Psoas muscle (tissue), 8 donors: Measurements from ENCODE around the gene ADAMTSL1. TPM values are rescaled to one million over a fixed set of nuclear protein-coding genes. Genes with fewer than 3 reads are reported as not detected.

Source experiments
- ATAC-seq, 4 donors: fragments of 200-7000 bp; cut with Tn5 transposase; one replicate each; pipeline ENCODE4 v1.9.1; 2020; ENCODE audit warnings: moderate library complexity in 3 of 4, mild to moderate bottlenecking in 2 of 4
- DNase-seq, 2 donors: peaks; one replicate each; pipeline ENCODE4 v3.0.0-alpha.2; 2020
- H3K27ac ChIP-seq: fragments of 200-600 bp; one replicate; pipeline ENCODE4 v1.8.0; 2022
- H3K27me3 ChIP-seq, 3 donors: fragments of 200-600 bp in 1 of 3; one replicate each; pipeline versions ENCODE4 v1.6.1 to v1.8.0; 2013 to 2022; ENCODE audit warnings: low read length in 2 of 3, mild to moderate bottlenecking in 2 of 3, moderate library complexity in 1 of 3; ENCODE audit not compliant: insufficient read depth in 3 of 3
- H3K36me3 ChIP-seq, 2 donors: fragments of 200-600 bp in 1 of 2; one replicate each; pipeline versions ENCODE4 v1.6.1 to v1.8.0; 2013 to 2022; ENCODE audit warnings: low read depth in 1 of 2, mild to moderate bottlenecking in 1 of 2, moderate library complexity in 1 of 2; ENCODE audit not compliant: insufficient read depth in 1 of 2
- H3K4me1 ChIP-seq: fragments of 200-600 bp; one replicate; pipeline ENCODE4 v1.8.0; 2022
- H3K4me3 ChIP-seq: fragments of 200-600 bp; one replicate; pipeline ENCODE4 v1.8.0; 2022; ENCODE audit warnings: mild to moderate bottlenecking
- H3K9me3 ChIP-seq: fragments of 200-600 bp; one replicate; pipeline ENCODE4 v1.8.0; 2022
- WGBS, 3 donors: extraction: QIAGEN DNeasy Blood & Tissue Kit; methylation state at CpG; one replicate each; pipeline versions ENCODE4 v1.1.6 to v1.1.7; 2013; 5-methylcytosine and 5-hydroxymethylcytosine counted together
- intact Hi-C, 2 donors: fragments of 100-400 bp; cut with DNase I; formaldehyde crosslinking; loops; one replicate each; pipeline versions ENCODE4 v1.11.0 to v1.14.2; 2022
- polyA plus RNA-seq, 3 donors: library from polyadenylated mRNA; stranded (reverse); fragments of 200-250 nt; gene quantifications; one replicate each; pipeline ENCODE4 v1.2.3, GENCODE V29; 2013
- total RNA-seq, 4 donors: library from RNA; stranded (reverse); fragmentation: NEBNext Ultra II Directional in 2 of 4; extraction: Animal tissue kit (Norgen Biotek cat#: 25700) in 2 of 4; gene quantifications; one replicate each; pipeline versions ENCODE4 v1.2.1 to v1.2.4, GENCODE V29; 2021 to 2023
- TF ChIP-seq, protein P1 (sequence below): fragments of 200-600 bp; IDR thresholded peaks from one replicate; pipeline ENCODE4 v1.8.0; 2022; ENCODE audit warnings: antibody characterized with exemption
- donor health status: healthy with polysubstance abuse.
- donor health status: DM: no; HTN: no; CAD: no; lungs with moderate emphysema.
- donor health status: Bipolar disorder and iron deficiency.
- donor health status: healthy.
- donor health status: DM: yes; HTN: yes; CAD: no.
- donor health status: DM: no; HTN: no; CAD: no.
- donor health status: DM: no; HTN: no; CAD: no.
- donor health status: DM: yes; HTN: yes; CAD: no.

The ADAMTSL1 gene
- total and polyA plus RNA-seq, 7 donors = 0.08 to 0.57 (median 0.28) TPM

DNA sequence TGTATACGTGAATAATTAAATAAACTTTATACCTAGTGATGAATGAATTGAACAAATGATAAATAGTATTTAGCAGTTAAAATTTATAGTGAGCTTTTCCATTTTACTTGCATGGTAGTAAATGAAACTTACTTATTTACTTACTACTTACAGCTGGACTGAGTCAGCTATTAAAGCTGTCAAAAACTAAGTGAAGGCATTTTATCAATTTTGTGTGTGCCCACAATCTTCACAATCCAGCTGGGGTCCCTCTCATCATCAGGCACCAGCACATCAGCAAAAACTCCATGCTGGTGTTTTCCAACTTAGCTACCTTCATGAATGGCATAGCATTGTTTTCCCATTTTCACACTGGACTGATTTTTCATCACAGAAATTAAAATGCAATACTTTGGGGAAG is 478.0 kb downstream of the ADAMTSL1 start:
- Histone ChIP-seq H3K36me3 (no peaks in the 10 kb centered on the region), H3K4me1 (no peaks in the 10 kb centered on the region), H3K27ac (no peak overlapping the region), H3K27me3 (no peaks in the 10 kb centered on the region), H3K9me3 (no peaks in the 10 kb centered on the region), H3K4me3 (no peak overlapping the region)
- 82 to 89% (median 87%) methylated on average over 1 of the region's 1 CpG for WGBS, 3 donors
- TF ChIP-seq, protein P1, sequence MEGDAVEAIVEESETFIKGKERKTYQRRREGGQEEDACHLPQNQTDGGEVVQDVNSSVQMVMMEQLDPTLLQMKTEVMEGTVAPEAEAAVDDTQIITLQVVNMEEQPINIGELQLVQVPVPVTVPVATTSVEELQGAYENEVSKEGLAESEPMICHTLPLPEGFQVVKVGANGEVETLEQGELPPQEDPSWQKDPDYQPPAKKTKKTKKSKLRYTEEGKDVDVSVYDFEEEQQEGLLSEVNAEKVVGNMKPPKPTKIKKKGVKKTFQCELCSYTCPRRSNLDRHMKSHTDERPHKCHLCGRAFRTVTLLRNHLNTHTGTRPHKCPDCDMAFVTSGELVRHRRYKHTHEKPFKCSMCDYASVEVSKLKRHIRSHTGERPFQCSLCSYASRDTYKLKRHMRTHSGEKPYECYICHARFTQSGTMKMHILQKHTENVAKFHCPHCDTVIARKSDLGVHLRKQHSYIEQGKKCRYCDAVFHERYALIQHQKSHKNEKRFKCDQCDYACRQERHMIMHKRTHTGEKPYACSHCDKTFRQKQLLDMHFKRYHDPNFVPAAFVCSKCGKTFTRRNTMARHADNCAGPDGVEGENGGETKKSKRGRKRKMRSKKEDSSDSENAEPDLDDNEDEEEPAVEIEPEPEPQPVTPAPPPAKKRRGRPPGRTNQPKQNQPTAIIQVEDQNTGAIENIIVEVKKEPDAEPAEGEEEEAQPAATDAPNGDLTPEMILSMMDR = no peak
- intact Hi-C loops = no loop called here
- no peak for DNase-seq
- no peak for ATAC-seq

DNA sequence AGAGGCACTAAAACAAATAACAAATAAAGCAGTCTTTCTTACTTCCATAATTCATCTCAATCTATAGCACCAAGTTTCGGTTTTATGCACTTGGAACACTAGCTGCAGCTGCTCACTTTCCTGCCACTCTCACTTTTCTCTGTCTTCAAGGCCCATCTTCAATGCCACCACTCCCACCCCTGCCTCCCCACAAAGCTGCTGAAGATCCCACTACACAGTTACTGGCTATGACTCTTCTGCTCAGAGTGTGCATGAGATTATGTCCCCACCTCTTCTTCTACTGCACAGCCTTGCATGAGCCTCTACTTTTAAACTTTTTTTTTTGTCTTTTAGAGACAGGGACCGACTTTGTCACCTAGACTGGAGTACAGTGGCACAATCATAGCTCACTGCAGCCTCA is 481.7 kb downstream of the ADAMTSL1 start:
- Histone ChIP-seq H3K27me3 (no peaks in the 10 kb centered on the region), H3K9me3 (no peaks in the 10 kb centered on the region), H3K4me3 (no peak overlapping the region), H3K4me1 (no peaks in the 10 kb centered on the region), H3K27ac (no peak overlapping the region), H3K36me3 (no peaks in the 10 kb centered on the region)
- TF ChIP-seq, protein P1 = no peak
- ATAC-seq = no peak
- intact Hi-C loops = no loop called here
- no peak for DNase-seq
- WGBS, 3 donors = 85 to 96% (median 89%) methylated on average over 2 of the region's 2 CpGs
